OCI-LY7 (cell line): ENCODE results near the gene ZSCAN5B. TPM values are rescaled to one million over a fixed set of nuclear protein-coding genes. Genes with fewer than 3 reads are reported as not detected.
A peak's percentile ranks its signal among the peaks of the same experiment; 100 is the strongest.

Source experiments
- BruUV-seq: library from RNA; stranded (reverse); fragments of 400-500 nt; replicated peaks from 2 replicates; lab custom pipeline; 2021; lab: Mats Ljungman, UMichigan
- CTCF ChIA-PET: fragments of 300-600 bp; sonication (Branson Sonifier 250); formaldehyde crosslinking; loops from one replicate; lab custom pipeline; 2022; ENCODE audit warnings: antibody characterized with exemption; ENCODE audit not compliant: unreplicated experiment; lab: Charles Lee
- POLR2A ChIA-PET: fragments of 300-600 bp; sonication (Branson Sonifier 250); formaldehyde crosslinking; loops from one replicate; lab custom pipeline; 2022; ENCODE audit warnings: antibody characterized with exemption; lab: Charles Lee
- DNase-seq: peaks from one replicate; pipeline ENCODE4 v3.0.0-alpha.2; 2015; ENCODE audit warnings: low spot score
- H2AFZ ChIP-seq: fragments of 200-600 bp; sonication (generic), shearing (Covaris generic); 2 replicates; pipeline ENCODE4 v1.6.1; 2014; ENCODE audit warnings: mild to moderate bottlenecking, antibody characterized with exemption, low read length, moderate library complexity
- H3K27ac ChIP-seq: fragments of 200-600 bp; sonication (generic); 2 replicates; pipeline ENCODE4 v1.5.1; 2014; ENCODE audit warnings: mixed run types, low read depth, mild to moderate bottlenecking, moderate library complexity, low read length, inconsistent platforms; ENCODE audit not compliant: poor library complexity, severe bottlenecking
- H3K36me3 ChIP-seq: fragments of 200-600 bp; sonication (generic); 2 replicates; pipeline ENCODE4 v1.6.1; 2014; ENCODE audit warnings: mild to moderate bottlenecking, antibody characterized with exemption, low read length, moderate library complexity, mixed read lengths; ENCODE audit not compliant: insufficient read depth
- H3K4me1 ChIP-seq: fragments of 200-600 bp; sonication (generic); 2 replicates; pipeline ENCODE4 v1.5.1; 2014; ENCODE audit warnings: mild to moderate bottlenecking, low read length; ENCODE audit not compliant: insufficient read depth, poor library complexity, severe bottlenecking
- H3K4me2 ChIP-seq: fragments of 200-600 bp; sonication (generic); 2 replicates; pipeline ENCODE4 v1.6.1; 2014; ENCODE audit warnings: mild to moderate bottlenecking, low read length
- H3K4me3 ChIP-seq: fragments of 200-600 bp; sonication (generic); 2 replicates; pipeline ENCODE4 v1.5.1; 2014; ENCODE audit warnings: mild to moderate bottlenecking, low read depth, low read length; ENCODE audit not compliant: poor library complexity, severe bottlenecking
- H3K79me2 ChIP-seq: fragments of 200-600 bp; sonication (generic); 2 replicates; pipeline ENCODE4 v1.6.1; 2016; ENCODE audit warnings: low read depth, mild to moderate bottlenecking, low read length, moderate library complexity, mixed read lengths; ENCODE audit not compliant: insufficient read depth
- H3K9me2 ChIP-seq: fragments of 200-600 bp; sonication (generic); 2 replicates; pipeline ENCODE4 v1.6.1; 2016; ENCODE audit warnings: mild to moderate bottlenecking, low read length, mixed read lengths; ENCODE audit not compliant: insufficient read depth
- H3K9me3 ChIP-seq: fragments of 200-600 bp; sonication (generic); 2 replicates; pipeline ENCODE4 v1.6.1; 2014; ENCODE audit warnings: mild to moderate bottlenecking, mixed run types, low read length, mixed read lengths
- H4K20me1 ChIP-seq: fragments of 200-600 bp; sonication (generic); 2 replicates; pipeline ENCODE4 v1.6.1; 2014; ENCODE audit warnings: mild to moderate bottlenecking, antibody characterized with exemption, low read length, moderate library complexity, mixed read lengths; ENCODE audit not compliant: insufficient read depth
- CTCF ChIP-seq: fragments of 200-600 bp; sonication (generic); conservative IDR thresholded peaks from 2 replicates; pipeline ENCODE4 v1.5.1; 2014; ENCODE audit warnings: mild to moderate bottlenecking, antibody characterized with exemption, low read length, moderate library complexity, mixed read lengths
- EZH2phosphoT487 ChIP-seq: fragments of 200-600 bp; sonication (generic); IDR thresholded peaks from 2 replicates; pipeline ENCODE4 v1.6.1; 2018; ENCODE audit warnings: low read depth, borderline replicate concordance, mild to moderate bottlenecking, mixed run types, antibody characterized with exemption, low read length, moderate library complexity, mixed read lengths
- intact Hi-C: fragments of 100-400 bp; cut with micrococcal nuclease; formaldehyde crosslinking; loops from one replicate; pipeline ENCODE4 v1.10.0; 2022; ENCODE audit not compliant: unreplicated experiment
- total RNA-seq, 2 experiments: library from RNA; depleted of rRNA in 1 of 2; stranded (reverse); fragments of >200 nt in 1 of 2; shearing (Covaris generic) in 1 of 2; gene quantifications; 2 replicates each; pipeline ENCODE4 v1.2.3, GENCODE V29; 2014 to 2022

The ZSCAN5B gene
- total RNA-seq, 2 experiments from 2014 or later: not detected

DNA sequence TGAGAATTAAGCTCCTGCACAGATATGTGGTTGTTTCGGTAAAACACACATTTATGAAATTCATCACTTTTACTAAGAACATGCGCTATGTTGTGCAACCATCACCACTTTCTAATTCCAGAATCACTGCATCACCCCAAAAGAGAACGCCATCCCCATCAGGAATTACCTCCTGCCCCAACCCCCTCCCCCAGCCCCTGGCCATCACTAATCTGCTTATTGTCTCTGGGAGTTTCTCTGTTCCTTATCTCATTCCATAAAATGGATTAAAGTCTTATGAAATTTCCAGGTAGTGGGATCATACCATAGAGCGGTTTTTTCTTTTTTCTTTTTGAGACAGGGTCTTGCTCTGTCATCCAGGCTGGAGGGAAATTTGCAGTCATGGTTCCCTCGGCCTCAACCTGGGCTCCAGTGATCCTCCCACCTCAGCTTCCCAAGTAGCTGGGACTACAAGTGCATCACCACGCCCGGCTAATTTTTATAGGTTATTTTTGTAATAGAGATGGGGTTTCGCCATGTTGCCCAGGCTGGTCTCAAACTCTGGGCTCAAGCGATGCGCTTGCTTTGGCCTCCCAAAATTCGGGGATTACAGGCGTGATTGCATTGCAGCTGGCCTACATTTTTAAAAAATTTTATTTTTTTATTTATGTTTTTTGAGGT lies 3.5 kb downstream of the ZSCAN5B start:
- ChIA-PET CTCF (no interaction called here), POLR2A (interaction anchor here (0.7 kb wide), 1 partner anchor 11 kb away, joined by 3 read pairs; no protein-coding TSS in a partner anchor)
- Histone ChIP-seq H4K20me1 (no peaks in the 10 kb centered on the region), H3K36me3 (no peaks in the 10 kb centered on the region), H3K9me3 (no peaks in the 10 kb centered on the region), H3K9me2 (no peaks in the 10 kb centered on the region), H2AFZ (no peak overlapping the region), H3K27ac (no peak overlapping the region), H3K79me2 (no peaks in the 10 kb centered on the region), H3K4me3 (no peak overlapping the region), H3K4me2 (no peak overlapping the region), H3K4me1 (no peaks in the 10 kb centered on the region)
- no peak for DNase-seq
- no peak for TF ChIP-seq EZH2phosphoT487
- TF ChIP-seq CTCF: no peak
- no TSS peak for BruUV-seq
- intact Hi-C loops: no loop called here

DNA sequence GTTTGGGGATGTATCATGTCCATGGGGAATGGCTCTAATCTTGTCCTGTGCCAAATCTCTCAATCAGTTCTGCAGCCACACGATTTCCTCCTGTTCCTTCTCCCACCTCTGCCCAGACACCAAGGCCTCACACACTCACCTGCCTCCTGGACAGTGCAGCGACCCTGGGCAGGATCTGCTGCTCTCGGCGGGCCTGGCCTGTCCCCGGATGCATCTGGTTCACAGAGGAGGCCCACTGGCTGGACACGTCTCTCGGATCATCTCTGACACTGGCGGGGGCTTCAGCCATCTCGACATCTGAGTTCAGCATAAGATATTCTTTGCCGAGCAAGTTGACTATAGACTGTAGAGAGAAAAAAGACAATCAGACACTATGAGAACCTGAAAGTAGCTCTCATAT lies 5.9 kb downstream of the ZSCAN5B start:
- no peaks in the 10 kb centered on the region for H3K36me3 ChIP-seq
- DNase-seq: no peak
- no peak overlapping the region for H3K27ac ChIP-seq
- ChIA-PET CTCF (no interaction called here), POLR2A (no interaction called here)
- TF ChIP-seq EZH2phosphoT487: no peak
- TF ChIP-seq CTCF: no peak
- intact Hi-C loops: no loop called here
- no peaks in the 10 kb centered on the region for H3K9me2 ChIP-seq
- no peaks in the 10 kb centered on the region for H3K4me1 ChIP-seq
- H3K9me3 ChIP-seq: no peaks in the 10 kb centered on the region
- H2AFZ ChIP-seq: no peak overlapping the region
- no peaks in the 10 kb centered on the region for H4K20me1 ChIP-seq
- H3K79me2 ChIP-seq: no peaks in the 10 kb centered on the region
- no peak overlapping the region for H3K4me2 ChIP-seq
- no TSS peak for BruUV-seq
- H3K4me3 ChIP-seq: no peak overlapping the region

DNA sequence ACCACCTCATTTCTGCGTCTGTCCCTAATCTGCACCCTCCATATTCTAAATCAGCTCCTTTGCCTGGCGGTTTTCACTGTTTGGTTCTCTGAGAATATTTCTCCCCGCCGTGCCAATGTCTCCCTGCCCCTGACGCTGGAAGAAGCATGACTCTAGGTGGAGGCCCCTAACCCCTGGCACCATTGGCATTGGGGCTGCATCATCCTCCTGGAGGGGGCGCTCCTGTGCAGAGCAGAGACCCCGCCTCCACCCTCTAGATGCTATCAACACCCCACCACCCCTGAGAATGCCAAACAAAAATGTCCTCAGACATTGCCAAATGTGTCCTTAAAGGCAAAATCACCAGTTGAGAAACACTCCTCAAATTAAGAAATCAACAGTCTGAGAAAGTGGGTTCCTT lies 6.5 kb downstream of the ZSCAN5B start:
- Histone ChIP-seq H3K79me2 (no peaks in the 10 kb centered on the region), H2AFZ (no peak overlapping the region), H4K20me1 (no peaks in the 10 kb centered on the region), H3K36me3 (no peaks in the 10 kb centered on the region), H3K4me1 (no peaks in the 10 kb centered on the region), H3K9me3 (no peaks in the 10 kb centered on the region), H3K27ac (no peak overlapping the region), H3K4me2 (no peak overlapping the region), H3K9me2 (no peaks in the 10 kb centered on the region), H3K4me3 (no peak overlapping the region)
- DNase-seq: no peak
- intact Hi-C loops: no loop called here
- no TSS peak for BruUV-seq
- ChIA-PET CTCF (no interaction called here), POLR2A (no interaction called here)
- peak; percentile 47 for TF ChIP-seq CTCF
- TF ChIP-seq EZH2phosphoT487: no peak
